GM19240 (cell line): ENCODE data around the gene CYP46A1.
"Not testable (repeated sequence)": the region's sequence is repeated elsewhere in the genome, so short reads cannot be mapped to it uniquely, and the experiment has no call there.

Experiments used
- DNase-seq: peaks from one replicate; pipeline ENCODE4 v3.0.0; 2011; ENCODE audit warnings: low spot score; ENCODE audit not compliant: insufficient read length

CYP46A1 gene

DNA sequence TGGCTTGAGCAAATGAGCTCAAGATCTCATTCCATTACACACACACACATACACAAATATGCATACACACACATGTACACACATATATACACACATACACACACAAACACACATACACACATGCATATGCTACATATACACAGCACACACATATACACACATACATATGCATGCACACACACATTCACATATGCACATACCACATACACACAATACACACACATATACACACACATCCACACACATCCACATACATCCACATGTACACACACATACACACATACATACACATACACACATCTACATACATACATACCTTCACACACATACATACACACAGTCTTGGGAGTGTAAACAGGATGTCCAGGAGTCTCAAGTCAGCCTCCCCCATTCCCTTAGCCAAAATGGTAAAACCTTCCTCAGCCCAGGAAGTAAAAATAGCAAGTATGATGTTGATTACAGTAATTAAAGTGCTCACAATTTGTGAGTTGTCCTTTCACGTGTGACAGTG lies 26.4 kb upstream of the CYP46A1 start:
- no peak for DNase-seq

DNA sequence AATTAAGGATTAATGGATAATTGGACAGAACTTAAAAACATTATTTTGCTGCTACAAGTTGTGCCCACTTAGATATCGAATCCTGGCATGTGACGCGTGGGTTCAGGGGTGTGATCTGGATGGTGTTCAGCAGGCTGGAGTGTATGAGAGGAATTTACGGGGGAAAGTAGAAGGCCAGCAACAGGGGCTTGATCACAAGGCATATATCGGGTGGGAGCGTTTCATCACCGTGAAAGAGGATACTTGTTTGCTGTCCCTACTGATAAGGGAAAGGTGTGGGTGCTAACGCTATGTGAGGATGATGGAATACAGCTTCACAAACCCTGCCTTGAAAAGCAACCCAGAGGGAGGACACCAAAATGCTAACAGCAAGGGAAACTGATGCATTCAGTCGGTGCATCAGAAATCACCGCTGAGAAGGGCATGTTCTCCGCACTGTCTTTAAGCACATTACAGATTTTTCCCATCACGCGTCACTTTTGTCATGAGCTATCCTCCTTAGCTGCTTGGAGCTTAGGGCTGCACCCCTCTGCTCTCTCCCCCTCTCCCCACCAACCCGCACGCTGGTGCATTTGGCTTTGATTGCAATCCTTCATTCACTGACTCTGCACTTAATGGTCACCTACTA lies 25.8 kb upstream of the CYP46A1 start:
- no peak for DNase-seq

DNA sequence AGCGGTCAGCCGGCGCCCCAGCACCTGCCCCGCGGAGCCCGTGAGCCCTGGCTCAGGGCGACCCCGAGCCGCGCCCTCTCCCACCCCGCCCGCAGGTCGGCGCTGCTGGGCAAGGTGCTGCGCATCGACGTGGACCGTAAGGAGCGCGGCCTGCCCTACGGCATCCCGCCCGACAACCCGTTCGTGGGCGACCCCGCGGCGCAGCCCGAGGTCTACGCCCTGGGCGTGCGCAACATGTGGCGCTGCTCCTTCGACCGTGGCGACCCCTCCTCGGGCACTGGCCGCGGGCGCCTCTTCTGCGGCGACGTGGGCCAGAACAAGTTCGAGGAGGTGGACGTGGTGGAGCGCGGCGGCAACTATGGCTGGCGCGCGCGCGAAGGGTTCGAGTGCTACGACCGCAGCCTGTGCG lies 24.8 kb upstream of the CYP46A1 start:
- DNase-seq: no peak

DNA sequence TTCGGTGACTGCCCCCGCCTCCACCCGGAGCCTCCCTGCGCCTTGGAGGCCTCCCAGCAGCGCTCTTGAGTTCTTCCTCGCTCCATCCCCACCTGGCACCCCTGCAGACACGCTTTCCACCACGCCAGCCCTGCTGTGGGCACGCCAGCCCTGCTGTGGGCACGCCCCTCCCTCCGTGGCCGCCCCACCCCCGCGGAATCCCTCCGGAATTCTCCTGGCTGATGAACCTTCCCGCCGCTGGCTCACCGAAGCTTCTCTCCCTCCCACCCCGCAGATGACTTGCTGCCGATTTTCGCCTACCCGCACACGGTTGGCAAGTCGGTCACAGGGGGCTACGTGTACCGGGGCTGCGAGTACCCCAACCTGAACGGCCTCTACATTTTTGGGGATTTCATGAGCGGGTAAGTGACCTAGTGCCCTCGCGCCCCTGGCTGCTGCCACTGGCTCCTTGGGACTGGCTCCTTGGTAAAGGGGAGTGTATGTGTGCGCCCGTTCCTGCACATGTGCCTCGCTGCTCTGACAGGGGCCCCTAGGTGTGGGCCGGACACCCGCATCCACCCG lies 24.0 kb upstream of the CYP46A1 start:
- DNase-seq: no peak

DNA sequence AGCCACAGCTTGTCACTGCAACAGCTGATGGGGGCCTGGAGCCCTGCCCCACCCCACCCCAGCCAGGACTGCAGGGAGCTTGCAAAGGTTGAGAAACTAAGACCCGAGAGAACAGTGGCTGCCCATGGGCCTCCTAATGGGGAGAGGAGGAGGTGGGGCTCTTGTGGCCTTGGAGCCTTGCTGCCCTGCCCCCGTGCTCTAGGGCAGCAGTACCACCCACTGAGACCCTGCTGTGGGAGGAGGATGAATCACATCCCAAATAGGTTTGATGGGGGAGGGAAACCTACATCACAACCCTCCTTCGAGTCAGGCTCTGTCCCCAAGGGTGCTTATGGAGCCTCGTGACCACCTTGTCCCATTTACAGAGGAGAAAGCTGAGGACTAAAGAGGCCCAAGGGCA lies 23.3 kb upstream of the CYP46A1 start:
- DNase-seq: no peak

DNA sequence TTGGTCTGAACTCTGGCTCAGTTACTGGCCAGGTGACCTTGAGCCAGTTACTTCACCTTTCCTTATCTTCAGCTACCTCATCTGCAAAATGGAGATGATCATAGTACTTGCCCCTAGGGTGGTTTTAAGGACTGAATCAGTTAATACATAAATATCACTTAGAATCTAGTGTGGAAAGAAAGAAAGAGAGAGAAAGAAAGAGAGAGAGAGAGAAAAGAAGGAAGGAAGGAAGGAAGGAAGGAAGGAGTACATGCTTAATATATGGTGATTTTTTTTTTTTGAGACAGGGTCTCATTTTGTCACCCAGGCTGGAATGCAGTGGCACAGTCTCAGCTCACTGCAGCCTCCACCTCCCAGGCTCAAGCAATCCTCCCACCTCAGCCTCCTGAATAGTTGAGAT lies 22.9 kb upstream of the CYP46A1 start:
- DNase-seq: not testable (repeated sequence)

DNA sequence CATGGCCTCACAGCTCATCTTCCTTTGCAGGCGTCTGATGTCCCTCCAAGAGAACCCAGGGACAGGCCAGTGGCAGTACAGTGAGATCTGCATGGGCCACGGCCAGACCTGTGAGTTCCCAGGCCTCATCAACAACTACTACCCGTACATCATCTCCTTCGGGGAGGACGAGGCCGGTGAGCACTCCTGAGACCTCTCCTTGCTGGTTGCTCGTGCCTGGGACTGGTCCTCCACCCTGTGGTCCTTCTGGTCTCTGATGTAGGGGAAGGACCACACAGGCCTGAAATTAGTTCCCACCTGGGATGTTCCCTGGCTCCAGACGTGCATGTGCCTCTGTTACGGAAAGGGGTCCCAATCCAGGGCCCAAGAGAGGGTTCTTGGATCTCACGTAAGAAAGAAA lies 21.3 kb upstream of the CYP46A1 start:
- DNase-seq: no peak

DNA sequence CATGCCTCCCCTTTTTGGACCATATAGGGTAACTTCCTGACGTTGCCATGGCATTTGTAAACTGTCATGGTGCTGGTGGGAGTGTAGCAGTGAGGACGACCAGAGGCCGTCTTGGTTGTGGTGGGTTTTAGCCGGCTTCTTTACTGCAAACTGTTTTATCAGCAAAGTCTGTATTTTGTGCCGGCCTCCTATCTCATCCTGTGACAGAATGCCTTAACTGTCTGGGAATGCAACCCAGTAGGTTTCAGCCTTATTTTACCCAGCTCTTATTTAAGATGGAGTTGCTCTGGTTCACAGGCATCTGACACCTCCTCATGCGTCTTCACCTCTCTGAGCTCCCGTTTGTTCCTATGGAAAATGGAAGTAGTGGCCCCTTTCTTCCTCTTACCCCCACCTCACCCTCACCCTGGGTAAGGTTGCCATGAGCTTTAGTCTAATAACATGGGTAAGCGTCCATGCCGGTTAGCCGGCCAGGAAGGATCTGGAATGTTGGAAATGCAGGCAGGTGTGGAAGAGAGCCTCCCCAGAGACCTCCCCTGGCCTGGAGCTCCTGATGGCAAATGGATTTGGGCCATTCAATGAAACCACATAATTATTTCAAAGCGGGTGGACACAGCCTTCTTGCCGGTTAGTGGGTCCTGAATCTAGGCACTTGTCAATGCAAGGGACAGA lies 20.6 kb upstream of the CYP46A1 start:
- no peak for DNase-seq

DNA sequence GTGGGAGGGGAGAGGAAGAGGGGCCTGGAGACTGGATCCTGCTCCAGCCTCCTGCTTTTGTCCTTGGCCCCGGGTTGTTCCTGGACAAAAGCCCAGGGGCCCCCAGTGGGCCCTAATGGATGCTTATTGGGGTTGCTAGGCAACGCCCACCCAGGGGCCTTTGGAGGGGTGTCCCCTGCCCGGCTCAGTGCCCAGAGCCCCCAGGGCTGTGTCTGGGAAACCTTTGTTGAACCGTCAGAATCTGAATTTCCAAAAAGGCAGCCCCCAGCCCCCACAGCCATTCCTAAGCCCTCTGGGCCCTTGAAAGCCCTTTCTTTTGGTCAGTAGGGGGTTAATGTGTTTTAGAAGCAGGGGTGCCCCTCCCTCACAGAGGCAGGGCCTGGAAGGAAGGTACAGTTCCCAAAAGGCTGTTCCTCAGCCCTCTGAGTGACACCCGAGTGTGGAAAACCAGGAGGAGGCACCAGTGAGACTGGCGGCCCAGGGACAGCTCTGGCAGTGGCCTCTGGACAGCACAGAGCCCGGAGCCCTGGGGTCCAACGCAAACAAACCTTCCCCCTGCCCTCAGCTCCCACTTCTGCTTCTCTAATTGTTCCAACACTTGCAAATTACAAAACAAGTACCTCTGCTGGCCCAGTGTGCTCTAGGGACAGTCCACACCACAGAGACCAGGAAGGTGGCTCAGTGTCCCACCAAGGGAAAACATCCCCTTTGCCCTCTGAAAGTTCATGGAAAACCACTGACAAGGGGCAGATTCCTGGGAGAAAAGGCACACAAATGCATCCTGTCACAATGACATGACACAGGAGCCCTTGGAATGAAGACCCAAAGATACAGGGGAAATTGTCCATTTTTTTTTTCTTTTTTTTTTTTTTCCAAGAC lies 19.8 kb upstream of the CYP46A1 start:
- no peak for DNase-seq

DNA sequence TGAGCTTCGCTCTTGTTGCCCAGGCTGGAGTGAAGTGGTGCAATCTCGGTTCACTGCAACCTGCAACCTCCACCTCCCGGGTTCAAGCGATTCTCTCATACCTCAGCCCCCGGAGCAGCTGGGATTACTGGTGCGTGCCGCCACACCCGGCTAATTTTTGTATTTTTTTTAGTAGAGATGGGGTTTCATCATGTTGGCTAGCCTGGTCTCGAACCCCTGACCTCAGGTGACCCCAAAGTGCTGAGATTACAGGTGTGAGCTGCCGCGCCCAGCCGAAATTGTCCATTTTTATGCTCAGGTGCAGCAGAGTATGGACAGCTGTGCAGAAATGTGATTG lies 19.2 kb upstream of the CYP46A1 start:
- DNase-seq: no peak

DNA sequence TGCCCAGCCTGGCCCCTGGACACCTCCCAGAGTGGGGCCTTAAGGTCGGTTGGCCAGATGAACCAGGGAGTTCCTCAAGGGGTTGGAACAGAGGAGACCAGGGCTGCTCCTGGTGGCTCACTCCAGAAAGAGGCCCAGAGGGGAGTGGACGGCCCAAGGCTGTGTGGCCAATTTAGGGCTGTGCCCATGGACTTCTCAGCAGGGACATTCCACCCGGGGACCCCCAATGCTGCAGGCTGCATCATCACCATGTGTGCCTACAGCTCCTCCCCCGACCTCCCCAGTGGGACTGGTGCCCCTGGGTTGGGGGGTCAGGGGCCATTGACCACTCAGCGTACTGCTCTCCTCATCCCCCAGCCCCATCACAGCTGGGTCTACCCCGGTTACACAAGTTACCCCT lies 17.6 kb upstream of the CYP46A1 start:
- no peak for DNase-seq

DNA sequence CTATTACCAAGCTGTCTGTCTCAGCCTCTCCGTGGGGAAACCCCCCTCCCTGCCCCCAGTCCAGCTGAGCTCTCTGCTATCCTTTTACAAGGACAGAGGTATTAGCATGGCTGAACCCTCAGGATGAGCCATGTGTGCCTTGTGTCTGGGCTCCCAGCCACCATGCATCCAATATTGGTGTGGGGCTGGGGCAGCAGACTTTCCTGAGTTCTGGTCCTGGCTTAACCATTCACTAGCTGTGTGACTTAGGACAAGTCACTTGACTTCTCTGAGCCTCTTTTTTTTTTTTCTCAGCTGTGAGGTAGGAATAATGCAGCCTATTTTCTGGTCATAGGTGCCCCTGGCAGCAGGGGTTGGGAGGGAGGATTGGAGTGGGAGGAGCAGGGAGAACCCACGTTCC lies 17.1 kb upstream of the CYP46A1 start:
- DNase-seq: no peak

DNA sequence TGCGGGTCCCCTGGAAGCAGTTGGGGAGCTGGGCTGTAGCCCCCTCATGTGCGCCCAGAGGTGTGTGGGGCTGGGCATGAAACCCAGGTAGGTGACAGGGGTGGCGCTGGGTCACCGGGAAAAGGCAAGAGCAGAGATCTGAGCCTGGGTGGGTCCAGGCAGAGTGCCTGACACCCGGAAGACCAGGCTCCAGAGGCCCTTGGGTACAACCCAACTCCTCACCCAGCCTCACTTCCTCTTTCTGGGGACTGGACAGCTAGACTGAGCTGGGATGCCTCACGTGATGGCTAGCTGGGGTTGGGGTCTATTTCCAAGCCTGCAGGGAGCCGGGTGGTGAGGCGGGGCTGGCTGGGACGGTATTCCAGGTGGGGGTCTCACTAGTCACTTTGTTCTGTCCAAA lies 16.3 kb upstream of the CYP46A1 start:
- DNase-seq: no peak

DNA sequence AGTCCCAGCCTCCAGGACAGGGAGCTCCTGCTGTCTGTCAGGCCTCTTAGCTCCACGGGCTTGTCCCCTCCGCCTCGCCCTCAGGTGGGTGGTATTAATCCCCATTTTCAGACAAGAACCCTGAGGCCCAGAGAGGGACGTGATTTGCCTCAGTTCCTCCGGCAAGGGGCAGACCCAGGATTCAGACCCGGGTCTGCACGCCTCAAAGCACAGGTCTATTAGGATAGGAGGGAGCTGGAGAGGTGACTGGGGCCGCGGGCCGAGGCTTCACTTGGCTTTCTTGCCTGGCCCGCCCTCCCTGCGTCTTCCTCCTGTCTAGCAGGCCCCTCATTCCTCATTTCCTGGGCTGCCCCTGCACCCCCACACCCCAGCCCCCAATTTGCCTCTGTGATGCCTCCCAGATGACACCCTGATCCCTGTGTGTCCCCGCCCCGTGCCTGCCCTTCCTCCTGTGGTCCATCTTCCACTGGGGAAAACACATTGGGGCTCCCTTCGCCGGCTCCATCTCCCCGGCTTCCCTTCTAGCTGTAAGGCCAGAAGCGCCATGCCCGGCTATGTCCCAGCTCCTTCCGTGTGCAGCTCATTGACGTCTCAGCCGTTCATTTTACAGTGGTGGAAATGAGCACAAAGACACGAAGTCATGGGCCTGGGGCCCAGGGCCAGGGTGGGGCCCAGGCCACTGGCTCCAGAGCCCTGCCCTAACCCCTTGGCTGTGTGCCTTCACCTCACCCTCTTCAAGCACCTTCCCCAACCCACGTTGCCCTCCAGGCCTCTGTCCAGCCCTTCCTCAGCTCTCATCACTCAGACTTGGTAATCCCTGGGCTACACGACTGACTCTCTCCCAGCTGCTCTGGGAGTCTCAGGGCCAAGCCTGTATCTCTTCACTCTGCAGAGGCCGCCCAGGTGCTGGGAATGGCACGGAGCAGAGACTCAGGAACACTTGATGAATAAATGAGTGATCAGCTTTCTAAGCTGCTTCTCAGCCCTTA lies 15.5 kb upstream of the CYP46A1 start:
- DNase-seq: no peak

DNA sequence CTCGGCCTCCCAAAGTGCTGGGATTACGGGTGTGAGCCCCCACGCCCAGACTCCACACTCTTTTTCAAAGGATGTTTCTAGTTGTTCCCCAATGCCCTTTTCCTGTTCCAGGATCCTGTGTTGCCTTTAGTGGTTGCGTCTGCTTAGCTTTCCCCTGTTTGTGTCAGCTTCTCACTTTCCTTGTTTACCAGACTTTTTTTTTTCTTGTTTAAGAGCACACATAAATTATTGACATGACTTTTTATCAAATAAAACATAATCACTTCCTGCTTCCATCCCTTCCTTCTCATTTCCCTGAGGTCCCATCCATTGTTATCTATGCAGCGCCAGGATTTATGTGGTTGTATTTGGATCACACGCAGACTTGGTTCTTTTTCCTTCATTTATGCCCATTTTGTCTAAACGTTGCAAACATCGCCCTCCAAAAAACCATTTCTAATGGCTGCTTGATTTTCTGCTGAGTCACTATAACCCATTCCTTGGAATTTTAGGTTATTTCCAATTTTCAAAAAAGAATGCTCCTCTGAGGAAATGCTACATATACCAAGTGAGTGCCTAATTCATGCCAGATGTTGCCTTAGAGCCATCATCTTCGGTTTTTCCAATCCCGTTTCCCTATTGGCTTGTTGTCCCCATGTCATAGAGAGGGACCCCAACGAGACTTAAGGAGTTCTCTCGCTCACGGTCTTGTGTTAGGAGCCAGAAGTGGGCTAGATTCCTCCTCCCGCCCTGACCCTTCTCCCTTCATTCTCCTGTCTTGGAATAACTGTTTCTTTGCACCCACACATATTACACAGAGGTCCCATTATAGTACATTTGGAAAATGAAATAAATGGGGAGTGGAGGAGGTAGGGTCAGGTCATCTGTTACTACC lies 13.5 kb upstream of the CYP46A1 start:
- no peak for DNase-seq

- no peak for DNase-seq
These were observed 12.6 kb upstream of the CYP46A1 start for GRCh38 chr14:99671235-99672224.

GRCh38 chr14:99672506-99673304 lies 11.4 kb upstream of the CYP46A1 start:
- no peak for DNase-seq
